Endodermal cell (in vitro differentiated cells): ENCODE data around the gene ESF1. TPM values are rescaled to one million over a fixed set of nuclear protein-coding genes. Genes with fewer than 3 reads are reported as not detected.

Source experiments
- DNase-seq: peaks from one replicate; pipeline ENCODE4 v3.0.0-alpha.2; 2017
- H3K27ac ChIP-seq: 2 replicates; pipeline ENCODE4 v1.5.1; 2013; ENCODE audit warnings: mild to moderate bottlenecking, low read depth, low read length, moderate library complexity
- H3K27me3 ChIP-seq: 2 replicates; pipeline ENCODE4 v1.6.1; 2013; ENCODE audit warnings: mild to moderate bottlenecking, low read length, moderate library complexity; ENCODE audit not compliant: insufficient read depth, control insufficient read depth, poor library complexity, severe bottlenecking
- H3K36me3 ChIP-seq: 2 replicates; pipeline ENCODE4 v1.7.0; 2013; ENCODE audit warnings: mild to moderate bottlenecking, low read length, moderate library complexity; ENCODE audit not compliant: control insufficient read depth, insufficient read depth
- H3K4me1 ChIP-seq: one replicate; pipeline ENCODE4 v1.7.0; 2013; ENCODE audit warnings: low read length; ENCODE audit not compliant: control insufficient read depth, insufficient read depth
- H3K4me3 ChIP-seq: 2 replicates; pipeline ENCODE4 v1.5.1; 2013; ENCODE audit warnings: mild to moderate bottlenecking, low read length, moderate library complexity
- H3K9ac ChIP-seq: 2 replicates; pipeline ENCODE4 v1.6.1; 2013; ENCODE audit warnings: mild to moderate bottlenecking, low read length, moderate library complexity; ENCODE audit not compliant: poor library complexity, severe bottlenecking; ENCODE audit errors: extremely low read depth
- H3K9me3 ChIP-seq: 2 replicates; pipeline ENCODE4 v1.6.1; 2013; ENCODE audit warnings: mild to moderate bottlenecking, low read length, moderate library complexity; ENCODE audit not compliant: control insufficient read depth
- H3K27ac Mint-ChIP-seq: 2 replicates; pipeline ENCODE4 v1.8.0; 2020; ENCODE audit warnings: mixed read lengths
- H3K27me3 Mint-ChIP-seq: 2 replicates; pipeline ENCODE4 v1.8.0; 2021; ENCODE audit warnings: mild to moderate bottlenecking, mixed read lengths; ENCODE audit not compliant: insufficient read depth
- H3K36me3 Mint-ChIP-seq: 2 replicates; pipeline ENCODE4 v1.8.0; 2020; ENCODE audit warnings: low read depth, mixed read lengths
- H3K4me1 Mint-ChIP-seq: 2 replicates; pipeline ENCODE4 v1.8.0; 2020; ENCODE audit warnings: mixed read lengths
- H3K4me3 Mint-ChIP-seq: 2 replicates; pipeline ENCODE4 v1.8.0; 2020; ENCODE audit warnings: mild to moderate bottlenecking, moderate library complexity, mixed read lengths
- H3K9me3 Mint-ChIP-seq: 2 replicates; pipeline ENCODE4 v1.8.0; 2020; ENCODE audit warnings: mild to moderate bottlenecking, mixed read lengths
- CTCF ChIP-seq: fragments of 200-600 bp; sonication (generic); conservative IDR thresholded peaks from 2 replicates; pipeline ENCODE4 v1.5.0; 2021; ENCODE audit warnings: antibody characterized with exemption, mild to moderate bottlenecking
- WGBS, 2 experiments: methylation state at CpG; one replicate each; pipeline versions ENCODE4 v1.1.5 to v1.1.7; 2013; ENCODE audit warnings: missing lambda C conversion rate in 2 of 2, mixed read lengths in 1 of 2; ENCODE audit not compliant: insufficient coverage in 1 of 2, insufficient read length in 1 of 2; 5-methylcytosine and 5-hydroxymethylcytosine counted together
- total RNA-seq, 2 donors: library from RNA; stranded (reverse); fragmentation: NEBNext Ultra II Directional in 1 of 2; extraction: Animal tissue kit (Norgen Biotek cat#: 25700) in 1 of 2; gene quantifications; 2 replicates in 1 of 2; 3 replicates in 1 of 2; pipeline ENCODE4 v1.2.1, GENCODE V29; 2021

Gene ESF1
- total RNA-seq, 2 donors from 2014 or later: 23.9 to 32.1 TPM

GRCh38 chr20:13777171-13777601, 7.5 kb downstream of the ESF1 start:
- H3K9me3 Mint-ChIP-seq: no peaks in the 10 kb centered on the region
- no peak for DNase-seq
- H3K9ac ChIP-seq: no peak overlapping the region
- no peak overlapping the region for H3K4me3 ChIP-seq
- WGBS, 2 experiments: 91 to 96% methylated on average over 2 to 4 of the region's 4 CpGs
- no peak overlapping the region for H3K27ac Mint-ChIP-seq
- no peaks in the 10 kb centered on the region for H3K4me1 Mint-ChIP-seq
- no peak overlapping the region for H3K27ac ChIP-seq
- no peaks in the 10 kb centered on the region for H3K4me1 ChIP-seq
- H3K36me3 ChIP-seq: peaks cover 90% of the 10 kb centered on the region
- H3K4me3 Mint-ChIP-seq: no peak overlapping the region
- no peak for TF ChIP-seq CTCF
- no peaks in the 10 kb centered on the region for H3K27me3 Mint-ChIP-seq
- H3K27me3 ChIP-seq: no peaks in the 10 kb centered on the region
- no peaks in the 10 kb centered on the region for H3K9me3 ChIP-seq
- H3K36me3 Mint-ChIP-seq: peaks cover 63% of the 10 kb centered on the region

GRCh38 chr20:13775867-13776266, 8.9 kb downstream of the ESF1 start:
- Histone ChIP-seq H3K27ac (no peak overlapping the region), H3K27me3 (no peaks in the 10 kb centered on the region), H3K36me3 (peaks cover 89% of the 10 kb centered on the region), H3K9me3 (no peaks in the 10 kb centered on the region), H3K4me3 (no peak overlapping the region), H3K9ac (no peak overlapping the region), H3K4me1 (no peaks in the 10 kb centered on the region)
- DNase-seq: no peak
- WGBS, 2 experiments: 93 to 96% methylated on average over 4 of the region's 4 CpGs
- no peaks in the 10 kb centered on the region for H3K4me1 Mint-ChIP-seq
- no peak for TF ChIP-seq CTCF
- H3K27me3 Mint-ChIP-seq: no peaks in the 10 kb centered on the region
- H3K36me3 Mint-ChIP-seq: peaks cover 60% of the 10 kb centered on the region
- no peak overlapping the region for H3K4me3 Mint-ChIP-seq
- H3K9me3 Mint-ChIP-seq: no peaks in the 10 kb centered on the region
- no peak overlapping the region for H3K27ac Mint-ChIP-seq

GRCh38 chr20:13772529-13772928, 12.2 kb downstream of the ESF1 start:
- Mint-ChIP-seq H3K27me3 (no peaks in the 10 kb centered on the region), H3K9me3 (peaks cover 6% of the 10 kb centered on the region), H3K4me1 (no peaks in the 10 kb centered on the region), H3K36me3 (peaks cover 77% of the 10 kb centered on the region), H3K27ac (no peak overlapping the region), H3K4me3 (no peak overlapping the region)
- Histone ChIP-seq H3K36me3 (peaks cover 91% of the 10 kb centered on the region), H3K27ac (no peak overlapping the region), H3K27me3 (no peaks in the 10 kb centered on the region), H3K4me3 (no peak overlapping the region), H3K9ac (no peak overlapping the region), H3K9me3 (peaks cover 6% of the 10 kb centered on the region), H3K4me1 (no peaks in the 10 kb centered on the region)
- no peak for DNase-seq
- no peak for TF ChIP-seq CTCF
- 87 to 100% methylated on average over 1 to 4 of the region's 4 CpGs for WGBS, 2 experiments
